ENCODE measurements around the gene TEX2. TPM values are rescaled to one million over a fixed set of nuclear protein-coding genes. Genes with fewer than 3 reads are reported as not detected.

TEX2 gene
- total RNA-seq, 1 experiment from 2014 or later: 10.8 TPM

GRCh38 chr17:64153565-64154312 is 109.3 kb downstream of the TEX2 start:
- Mint-ChIP-seq H3K36me3 (peaks cover 20% of the 10 kb centered on the region), H3K27me3 (ENCODE audit: low read depth) (no peaks in the 10 kb centered on the region), H3K4me3 (no peak overlapping the region), H3K9me3 (no peaks in the 10 kb centered on the region), H3K27ac (no peak overlapping the region), H3K4me1 (peaks cover 19% of the 10 kb centered on the region)
- ATAC-seq (no peak), DNase-seq (ENCODE audit: low spot score) (no peak)
- POLR2A ChIA-PET: interaction anchor here (0.8 kb wide), 1 partner anchor 44 kb away, joined by 3 read pairs; no protein-coding TSS in a partner anchor
- CTCF ChIA-PET: interaction anchor here (0.9 to 1.5 kb wide), 5 partner anchors 20 to 138 kb away, joined by 3 to 5 read pairs (median 3); partner anchors contain the start of gene TEX2
- no peak for TF ChIP-seq ZNF317 (CRISPR knock-in tag; IDR thresholded peaks at IDR 0.05; ENCODE audit: borderline replicate concordance, low read depth)
- TF ChIP-seq, protein P1, sequence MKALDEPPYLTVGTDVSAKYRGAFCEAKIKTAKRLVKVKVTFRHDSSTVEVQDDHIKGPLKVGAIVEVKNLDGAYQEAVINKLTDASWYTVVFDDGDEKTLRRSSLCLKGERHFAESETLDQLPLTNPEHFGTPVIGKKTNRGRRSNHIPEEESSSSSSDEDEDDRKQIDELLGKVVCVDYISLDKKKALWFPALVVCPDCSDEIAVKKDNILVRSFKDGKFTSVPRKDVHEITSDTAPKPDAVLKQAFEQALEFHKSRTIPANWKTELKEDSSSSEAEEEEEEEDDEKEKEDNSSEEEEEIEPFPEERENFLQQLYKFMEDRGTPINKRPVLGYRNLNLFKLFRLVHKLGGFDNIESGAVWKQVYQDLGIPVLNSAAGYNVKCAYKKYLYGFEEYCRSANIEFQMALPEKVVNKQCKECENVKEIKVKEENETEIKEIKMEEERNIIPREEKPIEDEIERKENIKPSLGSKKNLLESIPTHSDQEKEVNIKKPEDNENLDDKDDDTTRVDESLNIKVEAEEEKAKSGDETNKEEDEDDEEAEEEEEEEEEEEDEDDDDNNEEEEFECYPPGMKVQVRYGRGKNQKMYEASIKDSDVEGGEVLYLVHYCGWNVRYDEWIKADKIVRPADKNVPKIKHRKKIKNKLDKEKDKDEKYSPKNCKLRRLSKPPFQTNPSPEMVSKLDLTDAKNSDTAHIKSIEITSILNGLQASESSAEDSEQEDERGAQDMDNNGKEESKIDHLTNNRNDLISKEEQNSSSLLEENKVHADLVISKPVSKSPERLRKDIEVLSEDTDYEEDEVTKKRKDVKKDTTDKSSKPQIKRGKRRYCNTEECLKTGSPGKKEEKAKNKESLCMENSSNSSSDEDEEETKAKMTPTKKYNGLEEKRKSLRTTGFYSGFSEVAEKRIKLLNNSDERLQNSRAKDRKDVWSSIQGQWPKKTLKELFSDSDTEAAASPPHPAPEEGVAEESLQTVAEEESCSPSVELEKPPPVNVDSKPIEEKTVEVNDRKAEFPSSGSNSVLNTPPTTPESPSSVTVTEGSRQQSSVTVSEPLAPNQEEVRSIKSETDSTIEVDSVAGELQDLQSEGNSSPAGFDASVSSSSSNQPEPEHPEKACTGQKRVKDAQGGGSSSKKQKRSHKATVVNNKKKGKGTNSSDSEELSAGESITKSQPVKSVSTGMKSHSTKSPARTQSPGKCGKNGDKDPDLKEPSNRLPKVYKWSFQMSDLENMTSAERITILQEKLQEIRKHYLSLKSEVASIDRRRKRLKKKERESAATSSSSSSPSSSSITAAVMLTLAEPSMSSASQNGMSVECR (CRISPR knock-in tag; IDR thresholded peaks at IDR 0.05; ENCODE audit: borderline replicate concordance): no peak
- TF ChIP-seq GABPB1 (CRISPR knock-in tag; IDR thresholded peaks at IDR 0.05): no peak
- no peak for TF ChIP-seq FOXP1 (CRISPR knock-in tag; IDR thresholded peaks at IDR 0.05; ENCODE audit: borderline replicate concordance)
- TF ChIP-seq, protein P2, sequence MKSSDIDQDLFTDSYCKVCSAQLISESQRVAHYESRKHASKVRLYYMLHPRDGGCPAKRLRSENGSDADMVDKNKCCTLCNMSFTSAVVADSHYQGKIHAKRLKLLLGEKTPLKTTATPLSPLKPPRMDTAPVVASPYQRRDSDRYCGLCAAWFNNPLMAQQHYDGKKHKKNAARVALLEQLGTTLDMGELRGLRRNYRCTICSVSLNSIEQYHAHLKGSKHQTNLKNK (CRISPR knock-in tag; IDR thresholded peaks at IDR 0.05): no peak

DNA sequence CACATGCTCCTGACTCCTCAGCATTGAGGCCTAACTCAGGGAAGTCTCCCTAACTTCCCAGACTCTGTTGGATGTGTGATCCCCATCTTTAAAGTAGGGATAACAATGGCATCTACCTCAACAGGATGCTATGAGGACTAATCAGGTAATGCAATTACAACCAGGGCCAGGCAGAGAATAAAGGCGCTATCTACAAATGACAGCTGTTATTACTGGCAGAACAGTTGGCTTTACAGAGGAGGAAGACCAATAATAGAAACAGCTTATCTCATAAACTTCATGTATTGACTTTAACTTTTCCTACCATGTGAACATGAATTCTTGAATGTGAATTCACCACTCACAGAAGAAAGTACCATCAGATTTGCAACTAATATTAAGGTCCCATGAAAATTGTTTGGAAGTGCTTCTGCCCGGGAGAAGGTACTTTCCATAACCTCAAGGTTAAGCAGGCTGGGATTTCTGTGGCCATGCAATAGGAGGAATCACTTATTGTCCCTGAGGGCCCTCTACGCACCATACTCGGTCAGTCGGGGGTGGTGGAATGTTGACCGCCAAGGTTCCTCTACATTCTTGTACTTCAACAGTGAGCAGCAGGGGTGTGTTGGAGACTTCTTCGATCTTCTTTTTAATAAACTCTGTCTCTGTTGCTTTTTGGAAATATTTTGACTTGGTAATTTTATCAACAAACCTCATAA is 110.5 kb downstream of the TEX2 start:
- TF ChIP-seq, protein P2 (CRISPR knock-in tag; IDR thresholded peaks at IDR 0.05): no peak
- TF ChIP-seq TEAD1 (CRISPR knock-in tag; IDR thresholded peaks at IDR 0.05) (no peak), ETV6 (CRISPR knock-in tag; IDR thresholded peaks at IDR 0.05) (no peak), TP53 (CRISPR knock-in tag; IDR thresholded peaks at IDR 0.05) (no peak), CREB1 (CRISPR knock-in tag; IDR thresholded peaks at IDR 0.05) (no peak), NR1H2 (CRISPR knock-in tag; IDR thresholded peaks at IDR 0.05) (no peak), ZNF425 (CRISPR knock-in tag; conservative IDR thresholded peaks at IDR 0.05) (no peak), FOXJ3 (CRISPR knock-in tag; IDR thresholded peaks at IDR 0.05; ENCODE audit: borderline replicate concordance) (no peak), ZNF121 (CRISPR knock-in tag; IDR thresholded peaks at IDR 0.05) (no peak), IRF2 (CRISPR knock-in tag; IDR thresholded peaks at IDR 0.05; ENCODE audit: borderline replicate concordance, low read depth) (no peak)
- TF ChIP-seq, protein P3, sequence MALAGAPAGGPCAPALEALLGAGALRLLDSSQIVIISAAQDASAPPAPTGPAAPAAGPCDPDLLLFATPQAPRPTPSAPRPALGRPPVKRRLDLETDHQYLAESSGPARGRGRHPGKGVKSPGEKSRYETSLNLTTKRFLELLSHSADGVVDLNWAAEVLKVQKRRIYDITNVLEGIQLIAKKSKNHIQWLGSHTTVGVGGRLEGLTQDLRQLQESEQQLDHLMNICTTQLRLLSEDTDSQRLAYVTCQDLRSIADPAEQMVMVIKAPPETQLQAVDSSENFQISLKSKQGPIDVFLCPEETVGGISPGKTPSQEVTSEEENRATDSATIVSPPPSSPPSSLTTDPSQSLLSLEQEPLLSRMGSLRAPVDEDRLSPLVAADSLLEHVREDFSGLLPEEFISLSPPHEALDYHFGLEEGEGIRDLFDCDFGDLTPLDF (CRISPR knock-in tag; IDR thresholded peaks at IDR 0.05): no peak
- POLR2A ChIA-PET: interaction anchor here (0.5 kb wide), 1 partner anchor 20 kb away, joined by 4 read pairs; no protein-coding TSS in a partner anchor
- Mint-ChIP-seq H3K27ac (no peak overlapping the region), H3K27me3 (ENCODE audit: low read depth) (no peaks in the 10 kb centered on the region), H3K9me3 (no peaks in the 10 kb centered on the region), H3K4me1 (peaks cover 19% of the 10 kb centered on the region), H3K4me3 (no peak overlapping the region), H3K36me3 (peaks cover 23% of the 10 kb centered on the region)
- no peak for DNase-seq (ENCODE audit: low spot score)
- no peak for ATAC-seq
- CTCF ChIA-PET: no interaction called here

Data from WTC11 (cell line).